IMR-90 (cell line): ENCODE measurements around the gene REG1A. TPM values are rescaled to one million over a fixed set of nuclear protein-coding genes. Genes with fewer than 3 reads are reported as not detected.

Experiments used
- ATAC-seq: fragments of 200-7000 bp; cut with Tn5 transposase; 2 replicates; pipeline ENCODE4 v1.9.1; 2020; ENCODE audit warnings: low read depth, mild to moderate bottlenecking, moderate library complexity
- BruUV-seq: library from RNA; stranded (reverse); fragments of 400-500 nt; replicated peaks from 2 replicates; lab custom pipeline; 2021; lab: Mats Ljungman, UMichigan
- CTCF ChIA-PET: fragments of 300-600 bp; formaldehyde crosslinking; extraction: SDS; loops from one replicate; lab custom pipeline; 2021; ENCODE audit warnings: antibody characterized with exemption; lab: Yijun Ruan, JAX
- POLR2A ChIA-PET: fragments of 300-600 bp; sonication (Branson Sonifier 250); formaldehyde crosslinking; loops from one replicate; lab custom pipeline; 2022; ENCODE audit warnings: antibody characterized with exemption; ENCODE audit not compliant: unreplicated experiment; lab: Charles Lee
- DNase-seq: peaks from one replicate; pipeline ENCODE4 v3.0.0; 2013
- H2AFZ ChIP-seq: replicated peaks from 2 replicates; pipeline ENCODE3; 2013; ENCODE audit warnings: low read length, mild to moderate bottlenecking; ENCODE audit not compliant: poor library complexity
- H2AK5ac ChIP-seq: 2 replicates; pipeline ENCODE4 v1.6.1; 2013; ENCODE audit warnings: low read depth, low read length, inconsistent platforms
- H2AK9ac ChIP-seq: replicated peaks from 2 replicates; pipeline ENCODE3; 2013; ENCODE audit warnings: mild to moderate bottlenecking, low read depth, low read length, moderate library complexity; ENCODE audit not compliant: poor library complexity
- H2BK120ac ChIP-seq: 2 replicates; pipeline ENCODE4 v1.6.1; 2013; ENCODE audit warnings: low read depth, low read length, inconsistent platforms
- H2BK15ac ChIP-seq: 3 replicates; pipeline ENCODE4 v1.6.1; 2013; ENCODE audit warnings: low read depth, low read length, inconsistent platforms
- H2BK20ac ChIP-seq: 2 replicates; pipeline ENCODE4 v1.6.1; 2013; ENCODE audit warnings: low read depth, mild to moderate bottlenecking, inconsistent platforms, low read length, moderate library complexity
- H2BK5ac ChIP-seq: 2 replicates; pipeline ENCODE4 v1.6.1; 2013; ENCODE audit warnings: mild to moderate bottlenecking, low read depth, low read length, inconsistent platforms; ENCODE audit not compliant: poor library complexity, severe bottlenecking
- H3K14ac ChIP-seq: replicated peaks from 2 replicates; pipeline ENCODE4 v1.6.1; 2013; ENCODE audit warnings: low read depth, low read length, inconsistent platforms
- H3K18ac ChIP-seq: 2 replicates; pipeline ENCODE4 v1.6.1; 2013; ENCODE audit warnings: low read depth, low read length, control low read depth
- H3K23ac ChIP-seq: 2 replicates; pipeline ENCODE4 v1.6.1; 2013; ENCODE audit warnings: low read depth, low read length, inconsistent platforms
- H3K27ac ChIP-seq: 2 replicates; pipeline ENCODE4 v1.5.1; 2013; ENCODE audit warnings: mild to moderate bottlenecking, control low read depth, low read length; ENCODE audit not compliant: insufficient read depth
- H3K27me3 ChIP-seq: 2 replicates; pipeline ENCODE4 v1.6.1; 2013; ENCODE audit warnings: low read length; ENCODE audit not compliant: control insufficient read depth, insufficient read depth
- H3K36me3 ChIP-seq: 2 replicates; pipeline ENCODE4 v1.6.1; 2013; ENCODE audit warnings: low read length, mixed read lengths; ENCODE audit not compliant: control insufficient read depth, insufficient read depth
- H3K4ac ChIP-seq: 2 replicates; pipeline ENCODE4 v1.6.1; 2013; ENCODE audit warnings: low read depth, low read length, inconsistent platforms
- H3K4me1 ChIP-seq: 2 replicates; pipeline ENCODE4 v1.6.1; 2013; ENCODE audit warnings: low read length, mixed read lengths; ENCODE audit not compliant: control insufficient read depth, insufficient read depth
- H3K4me2 ChIP-seq: 2 replicates; pipeline ENCODE4 v1.6.1; 2013; ENCODE audit warnings: low read depth, mild to moderate bottlenecking, control low read depth, low read length, moderate library complexity
- H3K4me3 ChIP-seq: 2 replicates; pipeline ENCODE4 v1.5.1; 2013; ENCODE audit warnings: low read depth, mild to moderate bottlenecking, control low read depth, low read length, moderate library complexity; ENCODE audit not compliant: insufficient read depth
- H3K56ac ChIP-seq: 2 replicates; pipeline ENCODE4 v1.6.1; 2013; ENCODE audit warnings: low read length, inconsistent platforms; ENCODE audit not compliant: insufficient read depth; ENCODE audit errors: extremely low read depth
- H3K79me1 ChIP-seq, 2 experiments: 2 replicates each; pipeline ENCODE4 v1.6.1; 2013; ENCODE audit warnings: low read length in 2 of 2, inconsistent platforms in 1 of 2, low read depth in 1 of 2
- H3K9ac ChIP-seq: 2 replicates; pipeline ENCODE4 v1.6.1; 2013; ENCODE audit warnings: low read depth, low read length, control low read depth
- H3K9me1 ChIP-seq: 2 replicates; pipeline ENCODE4 v1.6.1; 2013; ENCODE audit warnings: low read length, inconsistent platforms; ENCODE audit not compliant: insufficient read depth
- H3K9me3 ChIP-seq: 2 replicates; pipeline ENCODE4 v1.6.1; 2013; ENCODE audit warnings: low read length; ENCODE audit not compliant: control insufficient read depth, insufficient read depth
- H4K20me1 ChIP-seq: 2 replicates; pipeline ENCODE4 v1.6.1; 2013; ENCODE audit warnings: low read length, inconsistent platforms; ENCODE audit not compliant: insufficient read depth
- H4K5ac ChIP-seq: 2 replicates; pipeline ENCODE4 v1.6.1; 2013; ENCODE audit warnings: mild to moderate bottlenecking, low read depth, low read length, control low read depth
- H4K8ac ChIP-seq, 2 experiments: 2 replicates each; pipeline ENCODE4 v1.6.1; 2013; ENCODE audit warnings: low read depth in 2 of 2, low read length in 2 of 2, control low read depth in 1 of 2, inconsistent platforms in 1 of 2
- H4K91ac ChIP-seq: 2 replicates; pipeline ENCODE4 v1.6.1; 2013; ENCODE audit warnings: low read depth, low read length, inconsistent platforms; ENCODE audit not compliant: insufficient read depth
- BHLHE40 ChIP-seq: fragments of 150-350 bp; IDR thresholded peaks from 2 replicates; pipeline ENCODE4 v1.6.1; 2016; ENCODE audit warnings: mild to moderate bottlenecking, low read depth, low read length
- CEBPB ChIP-seq: IDR thresholded peaks from 2 replicates; pipeline ENCODE4 v1.6.1; 2012; ENCODE audit warnings: low read depth, low read length, improper control_type of control experiment
- CHD1 ChIP-seq: IDR thresholded peaks from 2 replicates; pipeline ENCODE4 v1.6.1; 2012; ENCODE audit warnings: low read depth, low read length, improper control_type of control experiment
- CTCF ChIP-seq: conservative IDR thresholded peaks from 2 replicates; pipeline ENCODE4 v1.5.1; 2012; ENCODE audit warnings: mild to moderate bottlenecking, low read depth, low read length, improper control_type of control experiment
- ELK1 ChIP-seq: fragments of 150-350 bp; IDR thresholded peaks from 2 replicates; pipeline ENCODE4 v1.6.1; 2016; ENCODE audit warnings: low read depth, mild to moderate bottlenecking, low read length, moderate library complexity, borderline replicate concordance
- FOS ChIP-seq: fragments of 150-350 bp; IDR thresholded peaks from 2 replicates; pipeline ENCODE4 v1.6.1; 2016; ENCODE audit warnings: low read depth, low read length
- MAZ ChIP-seq: IDR thresholded peaks from 2 replicates; pipeline ENCODE4 v1.6.1; 2012; ENCODE audit warnings: low read depth, mild to moderate bottlenecking, low read length, improper control_type of control experiment, moderate library complexity, borderline replicate concordance
- MXI1 ChIP-seq: IDR thresholded peaks from 2 replicates; pipeline ENCODE4 v1.6.1; 2012; ENCODE audit warnings: low read depth, mild to moderate bottlenecking, low read length, moderate library complexity, borderline replicate concordance
- NFE2L2 ChIP-seq: fragments of 150-350 bp; IDR thresholded peaks from 2 replicates; pipeline ENCODE4 v1.6.1; 2016; ENCODE audit warnings: low read depth, mild to moderate bottlenecking, low read length
- POLR2A ChIP-seq: IDR thresholded peaks from 2 replicates; pipeline ENCODE4 v1.6.1; 2012; ENCODE audit warnings: mild to moderate bottlenecking, low read depth, low read length
- RAD21 ChIP-seq: IDR thresholded peaks from 2 replicates; pipeline ENCODE4 v1.6.1; 2012; ENCODE audit warnings: low read length, improper control_type of control experiment
- RFX5 ChIP-seq: IDR thresholded peaks from 2 replicates; pipeline ENCODE4 v1.8.0; 2012; ENCODE audit warnings: low read depth, mild to moderate bottlenecking, low read length, moderate library complexity
- SMC3 ChIP-seq: fragments of 150-350 bp; IDR thresholded peaks from 2 replicates; pipeline ENCODE4 v1.6.1; 2016; ENCODE audit warnings: low read depth, mild to moderate bottlenecking, antibody characterized with exemption, low read length, moderate library complexity
- USF2 ChIP-seq: fragments of 150-350 bp; IDR thresholded peaks from 2 replicates; pipeline ENCODE4 v1.6.1; 2017; ENCODE audit warnings: mild to moderate bottlenecking, antibody characterized with exemption, low read length, low read depth
- WGBS, 2 experiments: methylation state at CpG; one replicate each; pipeline versions ENCODE4 v1.1.5 to v1.1.7; 2013; ENCODE audit warnings: missing lambda C conversion rate in 2 of 2; ENCODE audit not compliant: insufficient read length in 1 of 2; ENCODE audit errors: extremely low coverage in 2 of 2; 5-methylcytosine and 5-hydroxymethylcytosine counted together
- dilution Hi-C: fragments of 300-500 bp; cut with HindIII; formaldehyde crosslinking; loops from one replicate; pipeline ENCODE4 v1.14.3; 2018; ENCODE audit warnings: low sequenced_read_pairs; ENCODE audit not compliant: unreplicated experiment
- in situ Hi-C: fragments of 300-500 bp; cut with MboI; formaldehyde crosslinking; loops from 3 replicates; pipeline ENCODE4 v1.14.3; 2019; ENCODE audit warnings: low sequenced_read_pairs, inconsistent platforms, mixed read lengths
- intact Hi-C: fragments of 100-400 bp; cut with micrococcal nuclease; formaldehyde crosslinking; loops from 2 replicates; pipeline ENCODE4 v1.10.0; 2022
- polyA plus RNA-seq, 3 experiments: library from polyadenylated mRNA; depleted of rRNA; stranded (reverse); fragments of >200 nt; gene quantifications; 2 replicates each; pipeline ENCODE4 v1.2.3, GENCODE V29; 2012; ENCODE audit warnings: low replicate concordance in 1 of 3
- total RNA-seq: library from RNA; depleted of rRNA; stranded (reverse); fragments of >200 nt; gene quantifications from 2 replicates; pipeline ENCODE4 v1.2.3, GENCODE V29; 2012

Gene REG1A
- total and polyA plus RNA-seq, 2 of the 4 experiments (the other 2 are of a cell fraction), result not detected

GRCh38 chr2:79099140-79099686 is 21.1 kb upstream of the REG1A start:
- Histone ChIP-seq H3K4me3 (no peak overlapping the region), H4K20me1 (no peaks in the 10 kb centered on the region), H3K36me3 (no peaks in the 10 kb centered on the region), H2BK120ac (no peak overlapping the region), H3K4ac (no peak overlapping the region), H2BK20ac (no peak overlapping the region), H4K91ac (no peak overlapping the region), H3K9me3 (peaks cover 18% of the 10 kb centered on the region), H3K23ac (no peak overlapping the region), H2AFZ (no peak overlapping the region), H3K4me2 (no peak overlapping the region), H3K27me3 (no peaks in the 10 kb centered on the region), H3K18ac (no peak overlapping the region), H2BK5ac (no peak overlapping the region), H3K27ac (no peak overlapping the region), H2AK9ac (no peak overlapping the region), H4K5ac (no peak overlapping the region), H3K56ac (no peak overlapping the region), H3K9me1 (no peaks in the 10 kb centered on the region), H2AK5ac (no peak overlapping the region), H3K79me1 (no peaks in the 10 kb centered on the region), H3K4me1 (no peaks in the 10 kb centered on the region), H3K9ac (no peak overlapping the region), H4K8ac (no peak overlapping the region), H3K14ac (no peak overlapping the region), H2BK15ac (no peak overlapping the region)
- no peak for TF ChIP-seq POLR2A
- TF ChIP-seq SMC3, result no peak
- TF ChIP-seq NFE2L2, result no peak
- no peak for TF ChIP-seq CTCF
- no peak for TF ChIP-seq MXI1
- no peak for TF ChIP-seq CHD1
- no peak for TF ChIP-seq USF2
- TF ChIP-seq RFX5, result no peak
- no peak for TF ChIP-seq CEBPB
- no peak for TF ChIP-seq BHLHE40
- TF ChIP-seq FOS, result no peak
- TF ChIP-seq MAZ, result no peak
- no peak for TF ChIP-seq RAD21
- no peak for TF ChIP-seq ELK1
- no TSS peak for BruUV-seq
- intact Hi-C loops, result no loop called here
- ChIA-PET POLR2A (no interaction called here), CTCF (no interaction called here)
- 0% methylated on average over 1 of the region's 7 CpGs; no CpG with 5 or more reads in 1 of the 2 experiments for WGBS, 2 experiments
- no peak for DNase-seq
- in situ Hi-C loops, result no loop called here
- dilution Hi-C loops, result no loop called here
- ATAC-seq, result no peak
